Left cardiac atrium (tissue), 4 donors: Measurements from ENCODE around the gene SNCB. TPM values are rescaled to one million over a fixed set of nuclear protein-coding genes. Genes with fewer than 3 reads are reported as not detected.
A peak's percentile ranks its signal among the peaks of the same experiment; 100 is the strongest.

Experiments
- ATAC-seq, 2 donors: fragments of 200-7000 bp; cut with Tn5 transposase; one replicate each; pipeline ENCODE4 v1.9.1; 2020; ENCODE audit warnings: mild to moderate bottlenecking in 2 of 2, moderate library complexity in 2 of 2
- DNase-seq: peaks from one replicate; pipeline ENCODE4 v3.0.0-alpha.2; 2020
- intact Hi-C, 2 donors: fragments of 100-400 bp; cut with DNase I; formaldehyde crosslinking; loops; one replicate each; pipeline versions ENCODE4 v1.14.1 to v1.15.1; 2022 to 2023
- total RNA-seq, 2 donors: library from RNA; stranded (reverse); fragmentation: NEBNext Ultra II Directional; extraction: Animal tissue kit (Norgen Biotek cat#: 25700); gene quantifications; one replicate each; pipeline ENCODE4 v1.2.1, GENCODE V29; 2021
- donor health status: DM: no; HTN: yes; CAD: no.
- donor health status: DM: no; HTN: yes; CAD: no; lungs with severe emphysema.
- donor health status: DM: yes; HTN: yes; CAD: no.
- donor health status: Dilated cardiomyopathy.

The SNCB gene
- total RNA-seq, 2 donors from 2014 or later = 0.74 to 1.3 TPM

- intact Hi-C loops = loop anchor here in 1 of 2 donors (5.0 kb wide), 1 partner anchor 295 kb away; no protein-coding TSS in a partner anchor
- ATAC-seq (no peak), DNase-seq (peak; percentile 21)
These were observed 32.3 kb upstream of the SNCB start for GRCh38 chr5:176662371-176663333.

GRCh38 chr5:176661676-176662075, 31.3 kb upstream of the SNCB start:
- DNase-seq (peak; percentile 17), ATAC-seq (no peak)
- intact Hi-C loops = loop anchor here (2.0 to 5.0 kb wide), 3 partner anchors 296 to 451 kb away; no protein-coding TSS in a partner anchor

GRCh38 chr5:176660860-176661641, 30.7 kb upstream of the SNCB start:
- ATAC-seq (peak; percentile 69 to 78), DNase-seq (peak; percentile 80)
- intact Hi-C loops = loop anchor here (2.0 to 5.0 kb wide), 3 partner anchors 296 to 452 kb away; no protein-coding TSS in a partner anchor

- DNase-seq (no peak), ATAC-seq (no peak)
- intact Hi-C loops = loop anchor here (2.0 to 5.0 kb wide), 3 partner anchors 297 to 452 kb away; no protein-coding TSS in a partner anchor
These were observed 30.2 kb upstream of the SNCB start for GRCh38 chr5:176660530-176660859.

- no peak for ATAC-seq
- intact Hi-C loops = loop anchor here (2.0 to 10.0 kb wide), 4 partner anchors 155 to 453 kb away; partner anchors contain the start of gene UNC5A (in 1 of the 2)
These were observed 29.6 kb upstream of the SNCB start for GRCh38 chr5:176659860-176660461.

GRCh38 chr5:176659512-176659839, 29.1 kb upstream of the SNCB start:
- ATAC-seq (no peak), DNase-seq (no peak)
- intact Hi-C loops = loop anchor here in 1 of 2 donors (10.0 kb wide), 1 partner anchor 155 kb away; the partner anchor contains the start of gene UNC5A

More at GRCh38 chr5:176659860-176660461, 29.6 kb upstream of the SNCB start:
- DNase-seq = no peak

GRCh38 chr5:176658817-176659511, 28.6 kb upstream of the SNCB start:
- peak in 1 of 2 donors; percentile 5 for ATAC-seq
- DNase-seq = no peak
- intact Hi-C loops = loop anchor here in 1 of 2 donors (10.0 kb wide), 1 partner anchor 156 kb away; the partner anchor contains the start of gene UNC5A

- DNase-seq (peak; percentile 76), ATAC-seq (peak; percentile 79 to 90)
- intact Hi-C loops = loop anchor here in 1 of 2 donors (10.0 kb wide), 1 partner anchor 157 kb away; the partner anchor contains the start of gene UNC5A
These were observed 27.8 kb upstream of the SNCB start for GRCh38 chr5:176658007-176658599.

- no peak for ATAC-seq
- DNase-seq = no peak
- intact Hi-C loops = loop anchor here in 1 of 2 donors (10.0 kb wide), 1 partner anchor 158 kb away; the partner anchor contains the start of gene UNC5A
These were observed 26.2 kb upstream of the SNCB start for GRCh38 chr5:176656467-176656990.

- intact Hi-C loops = loop anchor here in 1 of 2 donors (10.0 kb wide), 1 partner anchor 160 kb away; the partner anchor contains the start of gene UNC5A
- no peak for DNase-seq
- ATAC-seq = no peak
These were observed 24.5 kb upstream of the SNCB start for GRCh38 chr5:176654856-176655255.

- intact Hi-C loops = loop anchor here in 1 of 2 donors (10.0 kb wide), 1 partner anchor 161 kb away; the partner anchor contains the start of gene UNC5A
- ATAC-seq = no peak
- DNase-seq = no peak
These were observed 23.4 kb upstream of the SNCB start for GRCh38 chr5:176653401-176654385.

GRCh38 chr5:176652136-176652535, 21.8 kb upstream of the SNCB start:
- intact Hi-C loops = loop anchor here in 1 of 2 donors (10.0 kb wide), 1 partner anchor 163 kb away; the partner anchor contains the start of gene UNC5A
- no peak for ATAC-seq
- no peak for DNase-seq

GRCh38 chr5:176651472-176651980, 21.2 kb upstream of the SNCB start:
- intact Hi-C loops = loop anchor here in 1 of 2 donors (10.0 kb wide), 1 partner anchor 163 kb away; the partner anchor contains the start of gene UNC5A
- ATAC-seq (no peak), DNase-seq (no peak)

GRCh38 chr5:176650354-176650884, 20.1 kb upstream of the SNCB start:
- DNase-seq (no peak), ATAC-seq (no peak)
- intact Hi-C loops = loop anchor here in 1 of 2 donors (10.0 kb wide), 1 partner anchor 164 kb away; the partner anchor contains the start of gene UNC5A

- DNase-seq (no peak), ATAC-seq (no peak)
- intact Hi-C loops = loop anchor here (5.0 to 10.0 kb wide), 3 partner anchors 71 to 204 kb away; partner anchors contain the start of gene FAF2 (in 1 of the 2)
These were observed 18.3 kb upstream of the SNCB start for GRCh38 chr5:176648474-176649194.
